Measurements from ENCODE around the gene NR5A1.

Gene NR5A1

DNA sequence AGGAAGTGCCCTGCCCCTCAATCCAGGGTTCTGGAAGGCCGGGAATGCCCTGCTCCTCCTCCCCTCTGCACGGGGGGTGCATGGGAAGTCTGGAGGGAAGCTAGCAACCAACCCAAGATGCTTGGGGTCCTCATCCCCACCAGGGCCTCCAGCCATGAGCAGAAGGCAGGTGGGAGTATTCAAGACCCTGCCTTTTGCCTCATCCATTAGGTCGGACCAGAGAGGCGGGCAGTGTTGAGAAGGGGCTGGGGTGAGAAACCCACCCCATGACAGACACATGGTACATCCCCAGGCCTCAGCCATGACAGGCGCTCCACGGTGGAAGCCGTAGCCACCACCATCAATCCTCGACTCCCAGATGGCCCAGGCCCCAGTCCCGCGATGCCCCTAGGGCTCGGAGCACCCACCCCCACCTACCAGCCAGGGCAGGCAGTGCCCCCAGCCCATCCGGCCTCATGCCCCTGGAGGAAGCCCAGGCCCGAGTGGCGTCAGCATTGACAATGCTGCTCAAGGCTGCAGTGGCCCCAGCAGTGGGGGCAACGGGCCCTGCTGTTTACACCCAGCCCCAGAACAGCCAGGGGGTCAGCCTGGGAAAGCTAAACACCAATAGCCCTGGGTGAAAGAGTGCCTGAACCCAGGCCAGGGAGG, 8.6 kb downstream of the NR5A1 start:
- no peak for DNase-seq (ENCODE audit: low read depth)

GRCh38 chr9:124498040-124498439, 9.2 kb downstream of the NR5A1 start:
- DNase-seq (ENCODE audit: low read depth), result no peak

- no peak for DNase-seq (ENCODE audit: low read depth)
These were observed 9.8 kb downstream of the NR5A1 start for GRCh38 chr9:124497441-124497840.

DNA sequence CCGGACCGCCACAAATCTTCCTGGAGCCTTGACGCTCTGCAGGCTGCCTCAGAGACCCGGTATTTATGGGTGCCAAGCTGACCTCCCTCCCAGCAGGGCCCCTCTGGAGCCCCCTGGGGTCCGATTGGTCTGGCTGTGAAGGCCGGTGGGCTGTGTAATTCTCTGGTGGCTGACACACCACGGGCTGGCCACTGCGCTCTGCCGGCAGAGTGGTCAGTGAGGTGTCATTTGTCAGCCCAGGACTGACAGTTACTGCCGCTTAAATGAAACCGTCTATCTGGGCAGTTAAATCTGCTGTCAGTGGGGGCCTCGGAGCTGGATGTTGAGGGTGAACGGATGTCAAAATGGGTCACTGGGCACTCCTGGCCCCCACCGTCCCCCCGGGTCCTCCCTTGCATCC, 10.7 kb downstream of the NR5A1 start:
- no peak for DNase-seq (ENCODE audit: low read depth)

DNA sequence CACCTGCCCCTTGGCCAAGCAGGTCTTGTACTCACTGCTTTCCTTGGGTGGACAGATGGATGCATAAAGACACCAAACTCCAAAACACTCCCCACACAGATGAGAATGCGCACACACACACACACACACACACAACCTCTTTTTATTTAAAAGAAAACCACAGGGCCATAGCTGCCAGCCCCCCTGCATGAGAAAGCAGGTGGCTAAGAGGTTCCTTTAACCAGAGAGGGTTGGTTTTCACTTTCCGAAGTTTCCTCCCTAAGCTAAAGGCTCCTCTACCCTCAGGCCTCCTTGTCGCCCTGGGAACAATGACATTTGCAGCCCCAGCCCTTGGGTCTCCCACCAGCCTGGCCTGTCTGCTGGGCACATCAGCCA, 11.1 kb downstream of the NR5A1 start:
- DNase-seq (ENCODE audit: low read depth), result no peak

GRCh38 chr9:124495126-124496074, 11.8 kb downstream of the NR5A1 start:
- no peak for DNase-seq (ENCODE audit: low read depth)

- DNase-seq (ENCODE audit: low read depth), result no peak
These were observed 13.3 kb downstream of the NR5A1 start for GRCh38 chr9:124493794-124494479.

DNA sequence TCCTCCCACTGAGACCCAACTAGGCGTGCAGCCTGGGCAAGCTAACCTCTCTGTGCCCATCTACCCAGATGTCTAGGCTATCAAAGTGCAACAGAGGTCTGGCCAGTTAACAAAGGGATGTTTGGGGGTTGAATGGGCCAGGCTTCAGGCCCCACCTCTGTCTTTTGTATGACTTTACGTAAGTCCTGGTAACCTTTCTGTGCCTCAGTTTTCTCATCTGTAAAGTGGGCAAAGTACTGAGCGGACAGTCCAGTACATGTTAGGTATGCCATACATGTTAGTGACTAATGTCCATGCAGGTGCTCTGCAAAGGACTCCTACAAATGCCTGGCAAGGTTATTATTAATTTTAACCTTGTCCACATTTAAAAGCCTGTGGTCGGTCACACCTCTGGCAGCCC, 14.0 kb downstream of the NR5A1 start:
- no peak for DNase-seq (ENCODE audit: low read depth)

DNA sequence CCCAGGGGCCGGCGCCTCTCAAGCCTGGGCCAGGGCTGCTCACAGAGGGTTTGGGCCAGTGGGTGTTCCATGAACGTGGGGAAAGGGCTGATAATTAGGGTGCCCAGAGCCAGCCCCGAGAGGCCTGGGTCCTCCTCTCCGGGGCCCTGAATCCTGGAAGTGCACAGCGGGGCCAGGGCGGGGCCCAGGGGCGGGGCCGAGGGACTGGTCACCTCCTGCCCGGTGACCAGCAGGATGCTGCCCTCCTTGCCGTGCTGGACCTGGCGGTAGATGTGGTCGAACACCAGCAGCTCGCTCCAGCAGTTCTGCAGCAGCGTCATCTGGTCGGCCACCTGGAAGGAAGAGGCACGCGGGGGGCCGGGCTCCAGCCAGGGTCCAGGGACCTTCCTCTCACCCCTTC, 14.4 kb downstream of the NR5A1 start:
- no peak for DNase-seq (ENCODE audit: low read depth)

GRCh38 chr9:124491049-124491975, 15.9 kb downstream of the NR5A1 start:
- DNase-seq (ENCODE audit: low read depth), result no peak

GRCh38 chr9:124490004-124490403, 17.2 kb downstream of the NR5A1 start:
- no peak for DNase-seq (ENCODE audit: low read depth)

DNA sequence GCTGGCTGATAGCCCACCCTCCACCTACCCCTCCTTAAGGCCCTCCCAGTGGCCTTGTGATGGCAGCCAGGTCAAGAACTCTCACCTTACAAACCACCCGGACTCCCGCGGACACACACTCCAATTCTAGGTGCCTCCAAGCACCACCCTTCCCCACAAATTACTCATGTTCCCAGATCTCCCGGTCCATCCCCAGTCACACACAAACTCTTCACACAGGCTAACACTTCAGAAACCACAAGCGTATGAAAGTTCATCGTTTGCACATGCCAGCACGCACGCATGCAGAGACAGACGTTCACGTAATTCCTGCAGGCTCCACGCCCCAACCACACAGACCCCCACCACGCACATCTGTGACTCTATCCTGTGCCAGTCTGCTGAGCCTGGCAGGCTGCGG, 18.0 kb downstream of the NR5A1 start:
- DNase-seq (ENCODE audit: low read depth), result no peak

DNA sequence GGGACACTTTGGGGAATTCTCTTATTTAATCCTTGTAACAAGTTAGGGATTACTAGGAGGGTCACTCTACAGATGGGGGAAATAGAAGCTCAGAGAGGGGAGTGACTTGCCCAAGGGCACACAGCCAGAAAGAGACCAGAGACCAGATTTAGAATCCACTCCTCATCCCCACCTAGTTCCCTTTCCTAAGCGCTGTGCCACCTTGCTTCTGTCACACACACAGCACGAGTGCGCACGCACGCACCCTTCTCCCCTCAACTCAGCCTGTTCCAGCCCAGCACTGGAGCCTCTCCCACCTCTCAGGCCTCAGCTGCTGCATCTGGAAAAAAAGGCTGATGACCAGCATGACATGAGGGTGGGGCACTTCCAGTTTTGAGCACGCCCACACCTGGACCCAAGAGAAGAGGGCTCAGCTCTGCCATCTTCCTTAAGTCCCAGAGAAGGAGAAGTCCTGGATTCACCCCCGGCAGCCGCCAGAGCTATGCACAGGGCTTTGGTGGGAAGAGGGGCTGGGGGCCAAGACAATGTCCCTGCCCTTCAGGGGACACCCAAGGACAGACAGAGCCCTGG, 18.5 kb downstream of the NR5A1 start:
- no peak for DNase-seq (ENCODE audit: low read depth)

DNA sequence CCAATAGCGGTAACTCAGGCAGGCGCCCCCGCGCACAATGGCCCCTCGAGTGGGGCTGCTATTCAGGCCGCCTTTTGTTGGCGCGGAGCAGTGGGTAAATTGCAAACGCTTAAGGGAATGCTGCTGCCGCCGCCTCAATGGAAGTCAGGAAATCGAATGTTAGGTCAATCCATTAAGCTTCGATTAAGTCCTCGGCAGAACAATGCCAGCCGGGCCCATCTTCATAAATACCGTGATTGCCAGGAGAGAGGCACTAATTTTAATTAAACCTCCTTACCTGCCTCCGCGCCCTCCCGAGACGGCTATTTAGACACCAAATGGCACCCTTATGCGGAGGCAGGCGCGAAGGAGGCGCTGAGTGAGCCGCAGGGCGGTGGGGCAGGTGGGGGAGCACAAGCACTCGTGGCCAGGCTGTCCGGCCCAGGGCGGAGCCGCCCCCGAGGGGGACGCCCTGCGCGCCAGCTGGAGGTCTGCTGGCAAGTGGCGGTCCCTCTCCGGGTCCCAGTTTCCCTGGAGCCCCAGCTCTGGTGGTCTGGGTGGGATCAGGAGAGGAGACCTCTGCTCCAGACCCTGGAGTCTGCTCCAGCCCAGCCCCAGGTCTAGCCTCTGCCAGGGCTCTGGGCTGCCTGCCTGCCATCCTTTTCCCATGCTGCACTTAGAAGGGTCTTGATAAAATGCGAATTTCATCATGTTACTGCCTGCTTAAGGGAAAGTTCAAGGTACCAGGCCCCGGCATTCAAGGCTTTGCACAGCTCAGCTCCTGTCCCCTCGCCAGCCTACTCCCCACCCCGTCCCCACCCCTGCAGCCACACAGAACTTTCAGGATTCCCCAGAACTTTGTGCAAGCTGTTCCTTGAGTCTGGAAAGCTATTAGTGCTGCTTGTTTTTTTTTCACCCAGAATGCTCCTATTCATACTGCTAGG, 19.7 kb downstream of the NR5A1 start:
- DNase-seq (ENCODE audit: low read depth), result no peak

DNA sequence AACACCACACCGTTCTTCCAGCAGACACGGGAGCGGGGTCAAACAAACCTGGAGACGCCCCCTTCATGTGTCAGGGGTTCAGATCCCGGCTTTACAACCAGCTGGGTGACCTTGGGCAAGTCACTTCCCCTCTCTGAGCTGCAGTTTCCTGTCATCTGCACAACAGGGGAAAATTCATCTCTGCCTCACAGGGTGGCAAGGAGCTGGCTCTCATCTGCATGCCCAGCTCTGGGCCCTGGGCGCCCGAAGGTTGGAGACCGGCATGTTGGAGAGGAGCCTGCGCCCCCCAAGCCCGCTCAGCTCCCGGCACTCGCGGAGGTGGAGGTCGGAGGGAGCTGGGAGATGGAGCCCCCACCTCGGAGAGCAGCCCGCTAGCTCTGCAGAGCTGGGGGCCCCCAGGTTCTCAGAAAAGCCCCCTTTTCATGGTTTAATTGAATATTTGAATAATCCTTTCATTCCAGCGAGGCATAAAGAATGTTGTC, 20.4 kb downstream of the NR5A1 start:
- DNase-seq (ENCODE audit: low read depth), result no peak

DNA sequence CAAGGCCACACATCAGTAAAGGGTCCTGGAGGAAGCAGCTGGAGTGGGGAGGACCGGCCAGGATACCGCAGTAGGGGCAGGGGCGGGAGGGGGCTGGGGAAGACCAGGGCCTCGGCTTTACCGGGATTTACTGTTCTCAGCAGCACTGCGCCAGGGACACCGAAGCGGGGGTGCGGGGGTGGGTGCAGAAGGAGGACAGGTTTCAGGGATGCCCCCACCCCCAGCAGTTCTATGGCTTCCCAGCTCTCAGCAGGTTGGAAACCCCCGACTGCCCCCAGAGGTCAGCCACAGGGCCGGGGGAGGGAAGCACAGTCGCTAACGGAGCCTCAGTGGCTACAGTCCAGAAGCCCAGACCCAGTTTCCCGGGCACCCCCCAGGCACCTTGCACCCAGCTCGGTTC, 21.3 kb downstream of the NR5A1 start:
- no peak for DNase-seq (ENCODE audit: low read depth)

DNA sequence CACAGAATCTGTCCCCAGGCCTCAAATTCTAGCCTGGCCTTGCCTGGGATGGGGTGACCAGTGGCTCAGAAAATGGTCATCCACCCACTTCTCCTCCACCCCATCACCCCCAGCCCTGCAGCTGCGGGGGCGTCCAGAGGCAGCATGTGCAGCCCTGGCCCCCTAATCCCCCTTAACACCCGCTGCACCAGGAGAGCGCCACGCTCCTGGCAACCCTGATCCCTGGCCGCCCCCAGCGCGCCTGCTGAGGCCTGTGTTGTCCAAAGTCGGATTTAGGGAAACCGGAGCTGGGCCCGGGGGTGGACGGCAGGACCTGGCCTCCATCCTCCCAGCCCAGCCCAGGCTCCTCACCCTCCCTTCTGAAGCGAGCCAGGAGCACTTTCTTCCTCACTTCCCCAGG, 22.0 kb downstream of the NR5A1 start:
- DNase-seq (ENCODE audit: low read depth), result no peak

DNA sequence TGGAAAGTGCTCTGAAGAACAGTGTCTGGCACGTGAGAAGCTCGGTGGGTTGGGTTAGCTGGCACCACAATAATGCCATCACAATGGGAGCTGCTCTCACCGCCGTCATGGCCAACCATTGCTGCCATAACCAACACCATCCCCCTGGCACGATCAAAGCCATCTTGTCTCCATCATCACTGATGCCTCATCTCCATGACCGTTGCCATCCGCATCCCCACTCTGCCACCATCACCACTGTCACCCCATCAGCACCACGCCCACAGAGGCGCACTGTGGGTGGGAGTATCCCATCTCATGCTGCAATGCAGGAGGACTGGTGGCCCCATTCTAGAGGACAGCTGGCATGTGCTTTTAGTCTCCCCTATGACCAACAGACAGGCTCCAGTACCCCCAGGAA, 23.7 kb downstream of the NR5A1 start:
- no peak for DNase-seq (ENCODE audit: low read depth)

DNA sequence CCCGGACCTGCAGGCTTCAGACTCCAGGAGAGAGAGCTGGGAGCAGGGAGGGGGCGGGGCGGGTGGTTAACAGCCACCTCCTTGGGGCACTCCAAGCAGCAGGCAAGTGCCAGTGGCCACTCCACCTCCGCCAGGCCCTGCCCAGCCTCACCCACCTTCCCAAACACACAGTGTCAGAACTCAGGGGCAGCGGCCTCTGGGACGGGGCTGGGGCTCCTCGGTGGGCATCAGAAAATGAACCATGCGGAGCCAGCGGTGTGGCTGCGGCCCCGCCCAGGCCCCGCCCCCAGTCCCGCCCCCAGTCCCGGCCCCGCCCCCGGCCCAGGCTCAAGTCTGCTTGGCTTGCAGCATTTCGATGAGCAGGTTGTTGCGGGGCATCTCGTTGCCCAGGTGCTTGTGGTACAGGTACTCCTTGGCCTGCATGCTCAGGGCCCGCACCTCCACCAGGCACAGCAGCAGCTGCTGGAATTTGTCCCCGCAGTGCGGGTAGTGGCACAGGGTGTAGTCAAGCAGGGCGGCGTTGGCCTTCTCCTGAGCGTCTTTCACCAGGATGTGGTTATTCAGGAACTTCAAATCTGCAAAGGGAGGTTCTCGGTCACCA, 24.7 kb downstream of the NR5A1 start:
- no peak for DNase-seq (ENCODE audit: low read depth)

GRCh38 chr9:124481115-124481514, 26.1 kb downstream of the NR5A1 start:
- DNase-seq (ENCODE audit: low read depth), result no peak

All from stimulated activated CD8-positive, alpha-beta memory T cell treated with anti-CD3 and anti-CD28 coated beads, Interleukin-7, amount 100 ng/mL, for 24 hours (primary cell).